RWPE1 (cell line): ENCODE measurements around the gene RASEF.

Experiments
- CTCF ChIA-PET: fragments of 350-600 bp; sonication (Branson Sonifier 250); formaldehyde crosslinking; extraction: SDS; loops from one replicate; lab custom pipeline; 2021; lab: Yijun Ruan, JAX
- POLR2A ChIA-PET: fragments of 400-600 bp; formaldehyde crosslinking; extraction: SDS; loops from one replicate; lab custom pipeline; 2020; ENCODE audit warnings: antibody characterized with exemption; ENCODE audit not compliant: low non-redundant PET; lab: Yijun Ruan, JAX
- DNase-seq: peaks from one replicate; pipeline ENCODE4 v3.0.0; 2012; ENCODE audit warnings: low spot score
- H3K27ac ChIP-seq: fragments of 450-650 bp; 2 replicates; pipeline ENCODE4 v1.5.1; 2017
- CTCF ChIP-seq: fragments of 450-650 bp; conservative IDR thresholded peaks from 2 replicates; pipeline ENCODE4 v1.5.1; 2017; ENCODE audit warnings: low read depth, mild to moderate bottlenecking

The RASEF gene

GRCh38 chr9:82997476-82998140 is 65.3 kb downstream of the RASEF start:
- DNase-seq = no peak
- H3K27ac ChIP-seq = no peak overlapping the region
- no peak for TF ChIP-seq CTCF
- ChIA-PET CTCF (interaction anchor here (0.6 to 0.9 kb wide), 2 partner anchors 116 to 752 kb away, joined by 3 to 4 read pairs; no protein-coding TSS in a partner anchor), POLR2A (no interaction called here)

- ChIA-PET CTCF (interaction anchor here (0.9 kb wide), 1 partner anchor 753 kb away, joined by 3 read pairs; no protein-coding TSS in a partner anchor), POLR2A (no interaction called here)
- no peak for TF ChIP-seq CTCF
- DNase-seq = no peak
- no peak overlapping the region for H3K27ac ChIP-seq
These were observed 66.0 kb downstream of the RASEF start for GRCh38 chr9:82996941-82997340.

GRCh38 chr9:82993856-82994605 is 68.9 kb downstream of the RASEF start:
- TF ChIP-seq CTCF = no peak
- CTCF ChIA-PET = interaction anchor here (0.6 kb wide), 2 partner anchors 788 to 1241 kb away, joined by 3 to 4 read pairs; no protein-coding TSS in a partner anchor
- no peak for DNase-seq
- POLR2A ChIA-PET = no interaction called here
- no peak overlapping the region for H3K27ac ChIP-seq

GRCh38 chr9:82991671-82992070 is 71.3 kb downstream of the RASEF start:
- no peak for DNase-seq
- CTCF ChIA-PET = no interaction called here
- POLR2A ChIA-PET = no interaction called here
- no peak overlapping the region for H3K27ac ChIP-seq
- no peak for TF ChIP-seq CTCF

- H3K27ac ChIP-seq = no peak overlapping the region
- ChIA-PET CTCF (no interaction called here), POLR2A (no interaction called here)
- no peak for TF ChIP-seq CTCF
- no peak for DNase-seq
These were observed 73.0 kb downstream of the RASEF start for GRCh38 chr9:82989929-82990328.

GRCh38 chr9:82988488-82988887 is 74.5 kb downstream of the RASEF start:
- CTCF ChIA-PET = interaction anchor here (0.7 kb wide), 1 partner anchor 1051 kb away, joined by 3 read pairs; no protein-coding TSS in a partner anchor

More at GRCh38 chr9:82988488-82988887, 74.5 kb downstream of the RASEF start:
- H3K27ac ChIP-seq = no peak overlapping the region
- TF ChIP-seq CTCF = no peak
- POLR2A ChIA-PET = no interaction called here
- no peak for DNase-seq
